T-helper 1 cell treated with Interleukin-12 subunit alpha and Interleukin-12 subunit beta and Interleukin-4 antibody, amounts not matched to agents 30 μg/mL and 1 μg/mL, for 36 hours (primary cell): Measurements from ENCODE around the gene METTL27.
"Not testable (repeated sequence)": the region's sequence is repeated elsewhere in the genome, so short reads cannot be mapped to it uniquely, and the experiment has no call there.

ENCODE experiments used
- H3K27ac Mint-ChIP-seq: one replicate; pipeline ENCODE4 v1.8.0; 2021; ENCODE audit warnings: mild to moderate bottlenecking, mixed read lengths
- H3K27me3 Mint-ChIP-seq: one replicate; pipeline ENCODE4 v1.8.0; 2021; ENCODE audit warnings: low read depth, mixed read lengths
- H3K36me3 Mint-ChIP-seq: one replicate; pipeline ENCODE4 v1.8.0; 2021; ENCODE audit warnings: low read depth, mixed read lengths
- H3K4me1 Mint-ChIP-seq: one replicate; pipeline ENCODE4 v1.8.0; 2021; ENCODE audit warnings: low read depth, mixed read lengths
- H3K4me3 Mint-ChIP-seq: one replicate; pipeline ENCODE4 v1.8.0; 2021; ENCODE audit warnings: mild to moderate bottlenecking, moderate library complexity, mixed read lengths
- H3K9me3 Mint-ChIP-seq: one replicate; pipeline ENCODE4 v1.8.0; 2021; ENCODE audit warnings: mixed read lengths

METTL27 gene

GRCh38 chr7:73852500-73852899, 10.2 kb upstream of the METTL27 start:
- H3K9me3 Mint-ChIP-seq, result no peaks in the 10 kb centered on the region
- peaks cover 18% of the 10 kb centered on the region for H3K4me1 Mint-ChIP-seq
- no peak overlapping the region for H3K27ac Mint-ChIP-seq
- peaks cover 21% of the 10 kb centered on the region for H3K27me3 Mint-ChIP-seq
- no peak overlapping the region for H3K4me3 Mint-ChIP-seq
- no peaks in the 10 kb centered on the region for H3K36me3 Mint-ChIP-seq

DNA sequence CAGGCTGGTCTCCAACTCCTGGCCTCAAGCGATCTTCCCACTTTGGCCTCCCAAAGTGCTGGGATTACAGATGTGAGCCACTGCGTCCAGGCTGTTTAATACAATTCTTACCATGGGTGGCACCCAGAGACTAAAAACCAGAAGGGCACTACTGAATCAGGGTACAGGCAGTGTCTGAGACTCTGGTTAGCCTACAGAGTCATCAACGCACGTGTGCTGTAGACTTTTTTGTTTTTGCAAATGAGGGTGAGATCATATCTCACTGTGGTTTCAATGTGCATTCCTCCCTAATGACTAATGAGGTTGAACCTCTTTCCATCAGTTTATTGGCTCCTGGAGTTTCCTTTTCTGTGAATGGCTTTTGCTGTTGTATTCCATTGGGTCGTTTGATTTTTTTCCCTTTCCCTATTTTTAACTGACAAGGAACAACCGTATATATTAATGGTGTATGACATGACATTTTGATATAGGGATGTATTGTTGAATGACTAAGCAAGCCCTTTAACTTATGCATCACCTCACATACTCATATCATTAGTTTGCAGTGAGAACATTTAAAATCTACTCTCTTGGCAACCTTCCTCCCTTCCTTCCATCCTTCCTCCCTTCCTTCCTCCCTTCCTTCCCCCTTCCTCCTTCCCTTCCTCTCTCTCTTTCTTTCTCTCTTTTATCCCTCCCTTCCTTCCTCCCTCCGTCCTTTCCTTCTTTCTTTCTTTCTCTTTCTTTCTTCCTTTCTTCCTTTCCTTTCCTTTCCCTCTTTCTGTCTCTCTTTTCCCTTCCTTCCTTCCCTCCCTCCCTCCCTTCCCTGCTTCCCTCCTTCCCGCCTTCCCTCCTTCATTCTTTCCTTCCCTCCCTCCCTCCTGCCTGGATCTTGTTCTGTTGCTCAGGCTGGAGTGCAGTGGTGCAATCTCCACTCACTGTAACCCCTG, 9.4 kb upstream of the METTL27 start:
- H3K4me1 Mint-ChIP-seq, result peaks cover 18% of the 10 kb centered on the region

GRCh38 chr7:73850781-73851207, 8.5 kb upstream of the METTL27 start:
- H3K4me1 Mint-ChIP-seq, result peaks cover 17% of the 10 kb centered on the region
- peaks cover 11% of the 10 kb centered on the region for H3K27me3 Mint-ChIP-seq
- no peak overlapping the region for H3K27ac Mint-ChIP-seq
- H3K36me3 Mint-ChIP-seq, result no peaks in the 10 kb centered on the region
- H3K4me3 Mint-ChIP-seq, result no peak overlapping the region
- no peaks in the 10 kb centered on the region for H3K9me3 Mint-ChIP-seq

More for the DNA sequence above, 9.4 kb upstream of the METTL27 start:
- no peaks in the 10 kb centered on the region for H3K36me3 Mint-ChIP-seq
- no peaks in the 10 kb centered on the region for H3K9me3 Mint-ChIP-seq
- H3K4me3 Mint-ChIP-seq, result no peak overlapping the region
- H3K27ac Mint-ChIP-seq, result peak overlapping the region; percentile 52
- H3K27me3 Mint-ChIP-seq, result peaks cover 14% of the 10 kb centered on the region

GRCh38 chr7:73847941-73848723, 5.8 kb upstream of the METTL27 start:
- Mint-ChIP-seq H3K9me3 (no peaks in the 10 kb centered on the region), H3K4me1 (peaks cover 13% of the 10 kb centered on the region), H3K27ac (no peak overlapping the region)

GRCh38 chr7:73845701-73846195, 3.4 kb upstream of the METTL27 start:
- not testable (repeated sequence) for H3K27ac Mint-ChIP-seq

More at GRCh38 chr7:73847941-73848723, 5.8 kb upstream of the METTL27 start:
- peaks cover 16% of the 10 kb centered on the region for H3K27me3 Mint-ChIP-seq
- H3K4me3 Mint-ChIP-seq, result no peak overlapping the region
- H3K36me3 Mint-ChIP-seq, result no peaks in the 10 kb centered on the region

GRCh38 chr7:73844848-73845460, 2.6 kb upstream of the METTL27 start:
- Mint-ChIP-seq H3K27me3 (peaks cover 16% of the 10 kb centered on the region), H3K27ac (no peak overlapping the region), H3K4me1 (peaks cover 4% of the 10 kb centered on the region), H3K4me3 (no peak overlapping the region), H3K36me3 (no peaks in the 10 kb centered on the region), H3K9me3 (no peaks in the 10 kb centered on the region)

More at GRCh38 chr7:73845701-73846195, 3.4 kb upstream of the METTL27 start:
- H3K36me3 Mint-ChIP-seq, H3K9me3 Mint-ChIP-seq, H3K4me3 Mint-ChIP-seq, H3K4me1 Mint-ChIP-seq: not testable (repeated sequence)
- peaks cover 16% of the 10 kb centered on the region for H3K27me3 Mint-ChIP-seq

DNA sequence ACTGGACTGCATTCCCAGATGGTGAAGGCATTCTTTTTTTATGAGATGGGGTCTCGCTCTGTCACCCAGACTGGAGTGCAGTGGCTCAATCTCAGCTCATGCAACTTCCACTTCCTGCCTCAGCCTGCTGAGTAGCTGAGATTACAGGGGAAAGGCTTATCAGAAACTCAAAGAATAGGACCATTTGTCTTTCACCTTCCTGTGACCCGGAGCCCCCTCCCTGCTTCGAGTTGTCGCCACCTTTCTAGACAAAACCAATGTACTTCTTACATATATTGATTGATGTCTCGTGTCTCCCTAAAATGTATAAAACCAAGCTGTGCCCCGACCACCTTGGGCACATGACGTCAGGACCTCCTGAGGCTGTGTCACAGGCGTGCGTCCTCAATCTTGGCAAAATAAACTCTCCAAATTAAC, 1.8 kb upstream of the METTL27 start:
- no peak overlapping the region for H3K27ac Mint-ChIP-seq
- H3K4me3 Mint-ChIP-seq, result peak overlapping the region; percentile 8
- no peaks in the 10 kb centered on the region for H3K9me3 Mint-ChIP-seq
- H3K36me3 Mint-ChIP-seq, result no peaks in the 10 kb centered on the region
- H3K4me1 Mint-ChIP-seq, result peaks cover 4% of the 10 kb centered on the region
- peaks cover 16% of the 10 kb centered on the region for H3K27me3 Mint-ChIP-seq

DNA sequence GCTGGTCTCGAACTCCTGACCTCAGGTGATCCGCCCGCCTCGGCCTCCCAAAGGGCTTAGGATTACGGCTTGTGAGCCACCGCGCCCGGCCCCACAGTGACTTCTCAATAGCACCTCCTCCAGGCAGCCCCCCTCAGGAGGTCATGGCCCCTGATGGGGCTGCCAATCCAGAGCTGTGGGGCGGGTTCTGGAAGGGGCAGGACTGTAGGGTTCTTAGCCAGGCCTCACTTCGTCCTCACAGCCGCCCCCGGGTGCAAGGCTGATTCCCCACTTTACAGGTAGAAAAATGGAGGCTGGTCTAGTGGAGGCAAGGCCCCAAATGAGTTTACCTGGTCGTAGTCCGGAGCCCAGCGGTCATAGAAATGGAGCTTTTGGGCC, 638 bp downstream of the METTL27 start:
- Mint-ChIP-seq H3K4me3 (peak overlapping the region; percentile 87), H3K4me1 (peaks cover 4% of the 10 kb centered on the region), H3K27ac (no peak overlapping the region), H3K36me3 (no peaks in the 10 kb centered on the region), H3K9me3 (no peaks in the 10 kb centered on the region), H3K27me3 (peaks cover 16% of the 10 kb centered on the region)

- peaks cover 4% of the 10 kb centered on the region for H3K4me1 Mint-ChIP-seq
- H3K9me3 Mint-ChIP-seq, result no peaks in the 10 kb centered on the region
- peaks cover 16% of the 10 kb centered on the region for H3K27me3 Mint-ChIP-seq
- no peak overlapping the region for H3K27ac Mint-ChIP-seq
- H3K4me3 Mint-ChIP-seq, result peak overlapping the region; percentile 21
- no peaks in the 10 kb centered on the region for H3K36me3 Mint-ChIP-seq
Measured at GRCh38 chr7:73840715-73841379, 1.5 kb downstream of the METTL27 start.

- Mint-ChIP-seq H3K27ac (no peak overlapping the region), H3K27me3 (peaks cover 13% of the 10 kb centered on the region), H3K4me1 (peaks cover 4% of the 10 kb centered on the region), H3K9me3 (no peaks in the 10 kb centered on the region), H3K4me3 (peak overlapping the region; percentile 34), H3K36me3 (no peaks in the 10 kb centered on the region)
Measured at GRCh38 chr7:73839743-73840714, 2.3 kb downstream of the METTL27 start.

DNA sequence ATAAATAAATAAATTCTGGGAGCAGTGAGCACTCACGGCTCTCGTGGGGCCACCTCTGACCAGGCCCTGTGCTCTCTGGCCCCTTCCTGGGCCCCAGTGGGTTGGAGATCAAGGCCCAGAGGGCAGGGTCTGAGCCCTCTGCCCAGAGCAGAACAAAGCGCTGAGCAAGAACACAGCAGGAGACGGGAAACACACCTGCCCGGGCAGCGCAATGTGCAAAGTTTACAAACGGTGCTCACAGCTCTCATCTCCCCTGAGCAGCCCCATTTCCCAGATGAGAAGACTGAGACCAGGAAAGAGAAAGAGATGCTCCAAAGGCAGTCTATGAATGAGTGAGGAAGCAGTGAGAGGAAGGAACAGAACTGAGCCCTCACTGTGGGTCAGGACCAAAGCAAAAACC, 3.0 kb downstream of the METTL27 start:
- peaks cover 4% of the 10 kb centered on the region for H3K4me1 Mint-ChIP-seq
- H3K36me3 Mint-ChIP-seq, result no peaks in the 10 kb centered on the region
- peaks cover 7% of the 10 kb centered on the region for H3K27me3 Mint-ChIP-seq
- H3K9me3 Mint-ChIP-seq, result no peaks in the 10 kb centered on the region
- peak overlapping the region; percentile 9 for H3K27ac Mint-ChIP-seq
- H3K4me3 Mint-ChIP-seq, result no peak overlapping the region

DNA sequence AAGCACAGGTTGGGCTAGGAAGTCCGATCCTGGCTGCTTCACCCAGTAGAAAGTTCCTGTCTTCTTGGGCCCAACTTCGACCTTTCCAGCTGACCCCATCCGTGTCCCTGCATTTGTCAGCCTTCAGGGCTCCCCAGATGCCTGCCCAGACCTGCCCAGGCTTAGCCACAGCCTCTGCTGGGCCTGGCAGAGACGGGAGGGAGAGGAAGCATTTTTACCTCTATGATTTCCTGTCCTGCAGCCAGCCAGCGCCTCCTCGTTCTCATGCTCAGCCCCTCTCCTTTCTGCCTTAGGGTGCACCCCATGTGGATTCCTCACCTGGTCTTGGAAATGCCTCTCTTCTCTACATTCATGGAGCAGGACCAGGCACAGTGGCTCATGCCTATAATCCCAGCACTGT, 3.7 kb downstream of the METTL27 start:
- Mint-ChIP-seq H3K9me3 (no peaks in the 10 kb centered on the region), H3K36me3 (no peaks in the 10 kb centered on the region), H3K27me3 (peaks cover under 1% of the 10 kb centered on the region), H3K4me3 (no peak overlapping the region), H3K4me1 (peaks cover 4% of the 10 kb centered on the region), H3K27ac (no peak overlapping the region)

- H3K36me3 Mint-ChIP-seq, H3K9me3 Mint-ChIP-seq, H3K27ac Mint-ChIP-seq, H3K27me3 Mint-ChIP-seq, H3K4me1 Mint-ChIP-seq, H3K4me3 Mint-ChIP-seq: not testable (repeated sequence)
Measured at GRCh38 chr7:73837167-73837566, 5.1 kb downstream of the METTL27 start.
